IPS-20b (cell line): ENCODE results near the gene DNAAF8.

ENCODE experiments used
- H3K27ac ChIP-seq: one replicate; pipeline ENCODE4 v1.5.1; 2013; ENCODE audit warnings: low read length
- H3K27me3 ChIP-seq: 2 replicates; pipeline ENCODE4 v1.6.1; 2013; ENCODE audit warnings: mild to moderate bottlenecking, low read length, inconsistent platforms; ENCODE audit not compliant: insufficient read depth
- H3K36me3 ChIP-seq: 2 replicates; pipeline ENCODE4 v1.6.1; 2013; ENCODE audit warnings: low read depth, mild to moderate bottlenecking, inconsistent platforms, low read length, moderate library complexity; ENCODE audit not compliant: insufficient read depth
- H3K4me1 ChIP-seq: 2 replicates; pipeline ENCODE4 v1.6.1; 2013; ENCODE audit warnings: mild to moderate bottlenecking, control low read depth, inconsistent platforms, low read length, moderate library complexity; ENCODE audit not compliant: insufficient read depth
- H3K4me3 ChIP-seq: 2 replicates; pipeline ENCODE4 v1.5.1; 2013; ENCODE audit warnings: mild to moderate bottlenecking, low read length, inconsistent platforms
- H3K9ac ChIP-seq: 2 replicates; pipeline ENCODE4 v1.6.1; 2013; ENCODE audit warnings: low read depth, mild to moderate bottlenecking, inconsistent platforms, low read length, moderate library complexity
- H3K9me3 ChIP-seq: 2 replicates; pipeline ENCODE4 v1.6.1; 2013; ENCODE audit warnings: mild to moderate bottlenecking, low read depth, low read length, inconsistent platforms; ENCODE audit not compliant: insufficient read depth

DNAAF8 gene

GRCh38 chr16:4696905-4697847 is 37.2 kb upstream of the DNAAF8 start:
- Histone ChIP-seq H3K27ac (no peak overlapping the region), H3K9ac (no peak overlapping the region), H3K27me3 (no peaks in the 10 kb centered on the region), H3K4me1 (no peaks in the 10 kb centered on the region), H3K4me3 (no peak overlapping the region), H3K9me3 (no peaks in the 10 kb centered on the region), H3K36me3 (peaks cover 68% of the 10 kb centered on the region)

GRCh38 chr16:4697848-4698291 is 36.5 kb upstream of the DNAAF8 start:
- no peak overlapping the region for H3K4me3 ChIP-seq
- no peaks in the 10 kb centered on the region for H3K27me3 ChIP-seq
- H3K9ac ChIP-seq: no peak overlapping the region; the same call in 1 of the 2 replicates
- H3K4me1 ChIP-seq: no peaks in the 10 kb centered on the region
- peaks cover 75% of the 10 kb centered on the region for H3K36me3 ChIP-seq
- H3K9me3 ChIP-seq: no peaks in the 10 kb centered on the region
- no peak overlapping the region for H3K27ac ChIP-seq

DNA sequence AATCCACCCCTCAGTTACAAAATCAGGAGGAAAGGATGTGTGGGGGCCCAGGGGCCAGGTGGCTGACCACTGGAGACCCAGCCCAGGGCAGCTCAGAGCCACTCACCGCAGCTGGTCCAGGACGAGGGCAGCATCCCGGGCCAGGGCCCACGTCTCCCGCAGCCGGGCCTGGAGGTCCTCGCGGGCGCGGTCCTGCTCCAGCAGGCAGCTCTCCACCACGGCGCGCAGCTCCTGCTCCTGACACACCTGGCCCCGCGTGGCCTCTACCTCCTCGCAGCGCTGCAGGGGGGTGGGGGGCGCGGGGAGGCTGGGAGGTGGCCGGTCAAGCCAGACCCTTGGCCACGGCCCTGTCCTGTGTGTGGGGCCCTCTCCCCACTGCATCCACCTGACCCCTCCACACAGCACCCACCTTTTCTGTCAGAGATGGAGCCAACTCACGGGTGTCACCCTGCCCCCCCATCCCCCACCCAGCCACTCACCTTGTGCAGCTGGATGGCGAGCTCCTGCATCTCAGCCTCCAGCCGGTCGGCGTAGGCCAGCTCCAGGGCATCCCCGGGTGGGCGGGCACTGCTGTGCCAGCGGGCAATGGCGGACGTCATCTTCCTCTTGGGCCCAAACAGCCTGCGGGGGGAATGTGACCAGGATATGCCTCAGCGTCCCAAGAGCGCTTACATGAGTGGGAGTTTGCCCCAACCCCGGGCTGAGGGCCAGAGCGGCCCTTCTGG is 35.9 kb upstream of the DNAAF8 start:
- H3K36me3 ChIP-seq: peaks cover 76% of the 10 kb centered on the region

DNA sequence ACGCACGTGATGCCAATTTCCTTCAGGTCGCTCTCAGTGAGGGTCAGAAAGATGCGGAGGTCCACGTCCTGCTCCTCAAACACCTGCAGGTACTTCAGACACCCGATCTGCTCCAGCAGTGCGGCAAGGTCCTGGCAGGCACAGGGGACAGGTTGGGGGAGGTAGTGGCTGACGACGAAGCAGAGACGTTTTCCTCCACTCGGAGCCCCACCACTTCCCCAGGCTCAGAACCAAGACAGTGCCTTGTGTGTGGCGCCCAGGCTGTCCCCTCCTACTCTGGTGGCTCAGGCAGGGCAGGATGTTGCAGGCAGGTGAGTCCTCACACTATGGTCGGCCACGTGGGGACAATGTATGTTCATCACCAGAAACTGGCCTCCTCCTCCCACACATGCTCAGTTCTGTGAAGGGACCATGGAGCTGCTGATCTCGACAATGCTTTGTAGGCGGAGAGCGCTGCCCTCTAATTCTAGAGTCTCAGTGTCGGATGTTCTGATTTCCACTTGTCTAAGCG is 35.2 kb upstream of the DNAAF8 start:
- Histone ChIP-seq H3K4me3 (no peak overlapping the region), H3K27me3 (no peaks in the 10 kb centered on the region), H3K9ac (no peak overlapping the region), H3K36me3 (peaks cover 78% of the 10 kb centered on the region), H3K4me1 (no peaks in the 10 kb centered on the region), H3K27ac (no peak overlapping the region), H3K9me3 (no peaks in the 10 kb centered on the region)

More for the DNA sequence above, 35.9 kb upstream of the DNAAF8 start:
- H3K9ac ChIP-seq: no peak overlapping the region; the same call in 1 of the 2 replicates
- no peaks in the 10 kb centered on the region for H3K9me3 ChIP-seq
- H3K27me3 ChIP-seq: no peaks in the 10 kb centered on the region
- H3K4me1 ChIP-seq: no peaks in the 10 kb centered on the region
- H3K4me3 ChIP-seq: no peak overlapping the region
- H3K27ac ChIP-seq: no peak overlapping the region

GRCh38 chr16:4700380-4700996 is 33.8 kb upstream of the DNAAF8 start:
- H3K9ac ChIP-seq: no peak overlapping the region
- H3K27ac ChIP-seq: no peak overlapping the region
- H3K36me3 ChIP-seq: peaks cover 84% of the 10 kb centered on the region
- H3K4me1 ChIP-seq: no peaks in the 10 kb centered on the region
- H3K4me3 ChIP-seq: no peak overlapping the region
- no peaks in the 10 kb centered on the region for H3K9me3 ChIP-seq
- H3K27me3 ChIP-seq: no peaks in the 10 kb centered on the region

- no peak overlapping the region for H3K9ac ChIP-seq
- H3K36me3 ChIP-seq: peaks cover 77% of the 10 kb centered on the region
- H3K4me3 ChIP-seq: no peak overlapping the region
- no peaks in the 10 kb centered on the region for H3K27me3 ChIP-seq
- H3K9me3 ChIP-seq: no peaks in the 10 kb centered on the region
- H3K27ac ChIP-seq: no peak overlapping the region
- no peaks in the 10 kb centered on the region for H3K4me1 ChIP-seq
Observed at GRCh38 chr16:4700997-4701743, 33.2 kb upstream of the DNAAF8 start.

DNA sequence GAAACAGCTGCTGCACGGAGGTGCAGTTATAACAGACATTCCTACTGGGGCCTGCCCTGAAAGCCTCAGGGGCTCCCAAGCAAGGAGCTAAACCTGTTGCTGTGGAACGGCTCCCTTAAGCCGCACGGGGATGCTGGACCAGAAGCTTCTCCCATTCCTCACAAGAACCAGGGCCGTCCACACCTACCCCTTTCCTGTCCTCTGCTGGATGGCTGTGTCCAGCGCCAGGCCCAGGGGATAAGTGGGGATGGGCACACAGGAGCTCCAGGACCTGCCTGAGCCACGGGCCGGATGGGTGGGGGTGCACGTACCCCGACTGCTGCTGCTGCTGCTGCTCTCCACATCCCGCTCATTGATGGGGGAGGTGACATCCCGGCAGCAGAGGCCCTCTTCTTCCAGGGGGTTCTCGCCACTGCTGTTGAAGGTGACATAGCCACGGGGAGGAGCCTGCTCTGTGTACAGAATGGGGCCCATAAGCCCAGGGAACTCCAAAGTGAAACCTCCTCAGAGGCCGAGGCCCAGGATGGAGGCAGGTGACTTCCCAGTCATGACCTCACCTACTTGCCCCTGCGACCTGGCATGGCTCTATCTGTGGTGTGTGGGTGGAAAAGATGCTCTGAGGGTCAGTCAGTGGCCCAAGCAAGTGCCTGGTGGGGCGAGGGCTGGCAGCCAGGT is 32.4 kb upstream of the DNAAF8 start:
- H3K9me3 ChIP-seq: no peaks in the 10 kb centered on the region
- H3K27me3 ChIP-seq: no peaks in the 10 kb centered on the region
- no peak overlapping the region for H3K9ac ChIP-seq
- H3K4me3 ChIP-seq: no peak overlapping the region
- H3K4me1 ChIP-seq: no peaks in the 10 kb centered on the region
- peaks cover 78% of the 10 kb centered on the region for H3K36me3 ChIP-seq
- H3K27ac ChIP-seq: no peak overlapping the region

- H3K4me3 ChIP-seq: no peak overlapping the region
- H3K36me3 ChIP-seq: peaks cover 78% of the 10 kb centered on the region
- no peak overlapping the region for H3K27ac ChIP-seq
- no peaks in the 10 kb centered on the region for H3K27me3 ChIP-seq
- no peaks in the 10 kb centered on the region for H3K4me1 ChIP-seq
- H3K9me3 ChIP-seq: no peaks in the 10 kb centered on the region
- no peak overlapping the region for H3K9ac ChIP-seq
Observed at GRCh38 chr16:4702466-4702808, 31.9 kb upstream of the DNAAF8 start.

GRCh38 chr16:4703906-4704305 is 30.4 kb upstream of the DNAAF8 start:
- H3K9ac ChIP-seq: no peak overlapping the region

DNA sequence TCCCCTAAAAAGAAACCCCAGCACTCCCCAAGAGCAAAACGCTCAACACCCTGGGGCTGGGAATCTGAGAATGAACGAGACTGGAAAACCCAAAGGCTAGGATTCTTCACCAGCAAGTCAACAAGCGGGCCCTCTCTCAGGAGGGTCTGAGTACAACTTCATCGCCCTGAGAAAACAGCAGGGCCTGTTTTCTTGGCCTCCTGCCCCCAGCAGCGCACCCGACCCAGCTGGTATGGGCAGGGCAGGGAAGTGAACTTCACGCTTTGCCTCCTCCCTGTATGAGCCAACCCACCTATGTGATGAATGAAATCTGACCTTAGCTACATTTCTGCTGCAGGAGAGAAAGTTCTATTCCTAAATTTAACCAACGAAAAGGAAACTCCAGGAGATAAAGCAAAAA is 29.8 kb upstream of the DNAAF8 start:
- Histone ChIP-seq H3K9me3 (no peaks in the 10 kb centered on the region), H3K36me3 (peaks cover 66% of the 10 kb centered on the region)

More at GRCh38 chr16:4703906-4704305, 30.4 kb upstream of the DNAAF8 start:
- Histone ChIP-seq H3K4me1 (no peaks in the 10 kb centered on the region), H3K27ac (no peak overlapping the region), H3K27me3 (no peaks in the 10 kb centered on the region), H3K36me3 (peaks cover 70% of the 10 kb centered on the region), H3K4me3 (no peak overlapping the region), H3K9me3 (no peaks in the 10 kb centered on the region)

More for the DNA sequence above, 29.8 kb upstream of the DNAAF8 start:
- H3K27me3 ChIP-seq: no peaks in the 10 kb centered on the region
- no peak overlapping the region for H3K27ac ChIP-seq
- H3K9ac ChIP-seq: no peak overlapping the region
- H3K4me3 ChIP-seq: no peak overlapping the region
- H3K4me1 ChIP-seq: no peaks in the 10 kb centered on the region
